ENCODE measurements around the gene LAMP5. TPM values are rescaled to one million over a fixed set of nuclear protein-coding genes. Genes with fewer than 3 reads are reported as not detected.

Gene LAMP5
- total RNA-seq, 2 donors from 2014 or later: 0.14 to 0.34 TPM

DNA sequence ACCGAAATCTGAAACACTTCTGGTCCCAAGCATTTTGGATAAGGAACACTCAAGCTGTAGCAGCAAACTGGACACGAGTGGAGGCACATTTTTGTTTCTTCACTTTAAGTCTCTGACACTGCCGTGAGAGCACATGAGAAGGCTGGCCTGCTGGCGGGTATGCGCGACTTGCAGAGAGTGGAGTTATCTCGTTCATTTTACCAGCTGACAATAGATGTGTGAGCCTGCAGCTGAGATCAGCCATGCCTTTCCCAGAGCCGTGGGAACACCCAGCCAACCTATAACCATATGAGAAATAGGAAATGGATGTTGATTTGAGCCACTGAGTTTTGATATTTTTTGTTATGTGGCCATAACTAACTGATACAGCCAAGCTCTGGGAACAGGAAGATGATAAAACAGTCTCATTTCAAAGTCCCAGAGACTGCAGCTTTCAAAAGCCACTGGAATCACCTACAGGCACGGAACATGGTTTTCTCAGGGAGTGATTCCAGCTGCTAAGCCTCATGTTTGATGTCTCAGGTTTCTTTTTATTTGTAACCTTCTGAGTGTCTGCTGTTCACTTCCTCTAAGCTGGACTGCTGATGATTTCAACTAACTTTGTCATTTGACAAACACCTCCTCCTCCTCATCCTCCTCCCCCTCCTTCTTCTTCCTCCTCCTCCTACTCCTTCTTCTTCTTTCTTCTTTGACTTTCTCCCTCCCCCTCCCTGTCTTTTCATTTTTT, 28.6 kb upstream of the LAMP5 start:
- 77% methylated on average over 9 of the region's 9 CpGs for WGBS
- no peak for DNase-seq (ENCODE audit: low spot score)
- TF ChIP-seq POLR2A (IDR thresholded peaks at IDR 0.05): no peak

DNA sequence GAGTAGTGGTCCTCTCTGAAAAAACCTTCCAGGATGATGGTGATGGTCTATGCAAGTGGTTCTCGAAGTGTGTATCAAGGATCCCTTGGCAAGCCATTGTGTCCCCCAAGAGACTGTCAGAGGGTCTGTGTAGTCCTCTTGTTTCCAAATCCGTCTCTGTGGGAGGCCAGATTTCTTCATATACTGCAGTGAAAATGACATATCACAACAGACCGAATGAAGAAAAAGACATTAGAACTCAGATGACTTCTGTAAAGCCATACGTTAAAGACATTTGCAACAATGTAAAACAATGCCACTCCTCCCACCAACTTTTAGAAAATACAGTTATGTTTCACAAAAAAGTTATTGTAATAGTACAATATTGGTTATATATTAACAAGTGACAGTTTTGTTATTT, 27.2 kb upstream of the LAMP5 start:
- no peaks in the 10 kb centered on the region for H3K9me3 ChIP-seq
- intact Hi-C loops (cut with DNase I): no loop called here

More for the DNA sequence above, 28.6 kb upstream of the LAMP5 start:
- no peaks in the 10 kb centered on the region for H3K36me3 ChIP-seq
- H3K27ac ChIP-seq: no peak overlapping the region
- H3K4me1 ChIP-seq (replicated peaks): no peaks in the 10 kb centered on the region
- intact Hi-C loops (cut with DNase I): no loop called here
- no peaks in the 10 kb centered on the region for H3K27me3 ChIP-seq (replicated peaks; ENCODE audit: insufficient read depth)
- no peak overlapping the region for H3K4me3 ChIP-seq
- H3K9me3 ChIP-seq: no peaks in the 10 kb centered on the region

DNA sequence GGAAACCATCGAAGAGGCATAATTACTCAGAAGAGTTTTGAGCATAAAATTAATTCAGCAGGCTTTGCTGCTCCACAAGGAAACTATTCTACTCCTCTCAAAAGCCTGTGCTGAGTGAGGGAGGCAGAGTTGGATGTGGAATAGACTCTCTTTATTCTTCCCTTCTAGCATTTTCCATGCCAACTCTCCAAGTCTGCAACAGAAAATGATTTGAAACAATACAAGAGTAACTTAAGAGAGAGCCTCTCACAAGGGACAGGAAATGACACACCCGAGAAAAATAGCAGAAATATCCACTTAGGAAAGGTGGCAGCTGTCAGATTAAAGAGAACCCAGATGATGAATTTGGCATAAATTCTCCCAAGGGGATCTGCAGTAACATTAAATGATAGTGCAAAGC, 26.3 kb upstream of the LAMP5 start:
- no peaks in the 10 kb centered on the region for H3K36me3 ChIP-seq
- H3K27ac ChIP-seq: no peak overlapping the region
- DNase-seq (ENCODE audit: low spot score): no peak
- intact Hi-C loops (cut with DNase I): no loop called here
- TF ChIP-seq POLR2A (IDR thresholded peaks at IDR 0.05): no peak
- TF ChIP-seq, protein P1, sequence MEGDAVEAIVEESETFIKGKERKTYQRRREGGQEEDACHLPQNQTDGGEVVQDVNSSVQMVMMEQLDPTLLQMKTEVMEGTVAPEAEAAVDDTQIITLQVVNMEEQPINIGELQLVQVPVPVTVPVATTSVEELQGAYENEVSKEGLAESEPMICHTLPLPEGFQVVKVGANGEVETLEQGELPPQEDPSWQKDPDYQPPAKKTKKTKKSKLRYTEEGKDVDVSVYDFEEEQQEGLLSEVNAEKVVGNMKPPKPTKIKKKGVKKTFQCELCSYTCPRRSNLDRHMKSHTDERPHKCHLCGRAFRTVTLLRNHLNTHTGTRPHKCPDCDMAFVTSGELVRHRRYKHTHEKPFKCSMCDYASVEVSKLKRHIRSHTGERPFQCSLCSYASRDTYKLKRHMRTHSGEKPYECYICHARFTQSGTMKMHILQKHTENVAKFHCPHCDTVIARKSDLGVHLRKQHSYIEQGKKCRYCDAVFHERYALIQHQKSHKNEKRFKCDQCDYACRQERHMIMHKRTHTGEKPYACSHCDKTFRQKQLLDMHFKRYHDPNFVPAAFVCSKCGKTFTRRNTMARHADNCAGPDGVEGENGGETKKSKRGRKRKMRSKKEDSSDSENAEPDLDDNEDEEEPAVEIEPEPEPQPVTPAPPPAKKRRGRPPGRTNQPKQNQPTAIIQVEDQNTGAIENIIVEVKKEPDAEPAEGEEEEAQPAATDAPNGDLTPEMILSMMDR (IDR thresholded peaks at IDR 0.05): no peak
- no peak for TF ChIP-seq POLR2AphosphoS5 (IDR thresholded peaks at IDR 0.05)
- H3K4me1 ChIP-seq (replicated peaks): no peaks in the 10 kb centered on the region
- no peaks in the 10 kb centered on the region for H3K27me3 ChIP-seq (replicated peaks; ENCODE audit: insufficient read depth)
- H3K9me3 ChIP-seq: no peaks in the 10 kb centered on the region
- no peak overlapping the region for H3K4me3 ChIP-seq
- WGBS: 58% methylated on average over 2 of the region's 2 CpGs

More for the DNA sequence above, 27.2 kb upstream of the LAMP5 start:
- no peak for TF ChIP-seq POLR2AphosphoS5 (IDR thresholded peaks at IDR 0.05)
- TF ChIP-seq, protein P1 (IDR thresholded peaks at IDR 0.05): no peak
- TF ChIP-seq POLR2A (IDR thresholded peaks at IDR 0.05): no peak
- 92% methylated on average over 4 of the region's 4 CpGs for WGBS
- no peaks in the 10 kb centered on the region for H3K4me1 ChIP-seq (replicated peaks)
- H3K36me3 ChIP-seq: no peaks in the 10 kb centered on the region
- no peak overlapping the region for H3K4me3 ChIP-seq
- no peak for DNase-seq (ENCODE audit: low spot score)
- H3K27ac ChIP-seq: no peak overlapping the region
- no peaks in the 10 kb centered on the region for H3K27me3 ChIP-seq (replicated peaks; ENCODE audit: insufficient read depth)

DNA sequence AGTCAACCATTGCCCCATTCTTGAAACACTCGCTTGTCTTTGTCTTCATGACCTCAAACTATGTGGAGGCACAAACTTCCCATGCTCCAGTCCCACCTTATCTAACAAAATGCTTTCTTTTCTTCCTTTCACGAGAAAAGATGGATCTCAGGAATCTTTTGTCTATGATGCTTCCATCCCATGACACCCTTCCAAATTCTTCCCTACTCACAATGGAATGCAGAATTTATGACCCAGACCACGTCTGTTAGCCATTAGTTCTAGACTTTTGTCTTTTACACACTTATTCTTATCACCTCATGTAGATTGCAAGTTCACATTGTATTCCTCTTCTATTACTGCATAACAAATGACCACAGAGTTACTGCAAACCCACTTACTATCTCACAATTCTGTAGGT, 24.2 kb upstream of the LAMP5 start:
- H3K27ac ChIP-seq: no peak overlapping the region
- no peak overlapping the region for H3K4me3 ChIP-seq
- no peaks in the 10 kb centered on the region for H3K36me3 ChIP-seq
- TF ChIP-seq, protein P1 (IDR thresholded peaks at IDR 0.05): no peak
- TF ChIP-seq POLR2AphosphoS5 (IDR thresholded peaks at IDR 0.05): no peak
- H3K9me3 ChIP-seq: no peaks in the 10 kb centered on the region
- no peaks in the 10 kb centered on the region for H3K4me1 ChIP-seq (replicated peaks)
- WGBS: 88% methylated on average over 3 of the region's 3 CpGs
- DNase-seq (ENCODE audit: low spot score): no peak
- no peaks in the 10 kb centered on the region for H3K27me3 ChIP-seq (replicated peaks; ENCODE audit: insufficient read depth)
- intact Hi-C loops (cut with DNase I): no loop called here

DNA sequence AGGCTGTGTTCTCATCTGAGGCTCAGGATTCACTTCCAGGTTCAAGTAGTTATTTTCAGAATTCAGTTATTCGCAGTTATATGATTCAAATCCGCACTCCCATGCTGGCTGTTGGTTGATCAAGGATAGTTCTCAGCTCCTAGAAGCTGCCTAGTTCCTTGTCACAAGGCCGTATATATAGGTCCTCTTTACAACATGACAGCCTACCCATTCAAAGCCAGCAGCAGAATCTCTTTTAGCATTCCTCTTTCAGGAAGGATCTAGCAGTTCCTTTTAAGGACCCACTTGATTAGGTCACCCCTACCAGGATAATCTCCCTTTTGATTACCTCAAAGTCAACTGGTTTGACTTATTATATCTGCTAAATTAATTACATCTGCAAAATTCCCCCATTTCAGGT, 23.8 kb upstream of the LAMP5 start:
- H3K27ac ChIP-seq: no peak overlapping the region
- no peak for TF ChIP-seq POLR2A (IDR thresholded peaks at IDR 0.05)
- TF ChIP-seq, protein P1 (IDR thresholded peaks at IDR 0.05): no peak
- no peak for TF ChIP-seq POLR2AphosphoS5 (IDR thresholded peaks at IDR 0.05)
- no peaks in the 10 kb centered on the region for H3K4me1 ChIP-seq (replicated peaks)
- H3K36me3 ChIP-seq: no peaks in the 10 kb centered on the region
- intact Hi-C loops (cut with DNase I): no loop called here
- H3K4me3 ChIP-seq: no peak overlapping the region
- DNase-seq (ENCODE audit: low spot score): no peak
- H3K9me3 ChIP-seq: no peaks in the 10 kb centered on the region
- no peaks in the 10 kb centered on the region for H3K27me3 ChIP-seq (replicated peaks; ENCODE audit: insufficient read depth)
- 94% methylated on average over 3 of the region's 3 CpGs for WGBS

Measured in prostate gland (tissue), 2 donors.